GM19238 (cell line): ENCODE results near the gene ADAMTS17.

Source experiments
- DNase-seq: peaks from one replicate; pipeline ENCODE4 v3.0.0; 2011; ENCODE audit warnings: low spot score; ENCODE audit not compliant: insufficient read length

Gene ADAMTS17

GRCh38 chr15:100252359-100252758 is 89.4 kb downstream of the ADAMTS17 start:
- DNase-seq, result no peak

- no peak for DNase-seq
Measured at GRCh38 chr15:100250176-100250800, 91.5 kb downstream of the ADAMTS17 start.

GRCh38 chr15:100249096-100249815 is 92.5 kb downstream of the ADAMTS17 start:
- no peak for DNase-seq

GRCh38 chr15:100248236-100248635 is 93.5 kb downstream of the ADAMTS17 start:
- DNase-seq, result no peak

GRCh38 chr15:100247228-100248225 is 94.2 kb downstream of the ADAMTS17 start:
- DNase-seq, result no peak

GRCh38 chr15:100245855-100246254 is 95.9 kb downstream of the ADAMTS17 start:
- DNase-seq, result no peak

- DNase-seq, result no peak
Measured at GRCh38 chr15:100245487-100245820, 96.3 kb downstream of the ADAMTS17 start.

GRCh38 chr15:100244796-100245486 is 96.8 kb downstream of the ADAMTS17 start:
- no peak for DNase-seq

GRCh38 chr15:100242989-100243388 is 98.8 kb downstream of the ADAMTS17 start:
- DNase-seq, result no peak

GRCh38 chr15:100241572-100242482 is 99.9 kb downstream of the ADAMTS17 start:
- DNase-seq, result no peak

GRCh38 chr15:100236981-100237720 is 104.6 kb downstream of the ADAMTS17 start:
- DNase-seq, result no peak

- DNase-seq, result no peak
Measured at GRCh38 chr15:100235030-100235617, 106.7 kb downstream of the ADAMTS17 start.

- no peak for DNase-seq
Measured at GRCh38 chr15:100234158-100235029, 107.4 kb downstream of the ADAMTS17 start.

GRCh38 chr15:100230784-100231183 is 111.0 kb downstream of the ADAMTS17 start:
- no peak for DNase-seq

- no peak for DNase-seq
Measured at GRCh38 chr15:100229181-100230163, 112.3 kb downstream of the ADAMTS17 start.

- DNase-seq, result no peak
Measured at GRCh38 chr15:100227781-100228180, 114.0 kb downstream of the ADAMTS17 start.

- no peak for DNase-seq
Measured at GRCh38 chr15:100226107-100226506, 115.7 kb downstream of the ADAMTS17 start.
